ENCODE measurements around the gene SLC2A6.

Gene SLC2A6

DNA sequence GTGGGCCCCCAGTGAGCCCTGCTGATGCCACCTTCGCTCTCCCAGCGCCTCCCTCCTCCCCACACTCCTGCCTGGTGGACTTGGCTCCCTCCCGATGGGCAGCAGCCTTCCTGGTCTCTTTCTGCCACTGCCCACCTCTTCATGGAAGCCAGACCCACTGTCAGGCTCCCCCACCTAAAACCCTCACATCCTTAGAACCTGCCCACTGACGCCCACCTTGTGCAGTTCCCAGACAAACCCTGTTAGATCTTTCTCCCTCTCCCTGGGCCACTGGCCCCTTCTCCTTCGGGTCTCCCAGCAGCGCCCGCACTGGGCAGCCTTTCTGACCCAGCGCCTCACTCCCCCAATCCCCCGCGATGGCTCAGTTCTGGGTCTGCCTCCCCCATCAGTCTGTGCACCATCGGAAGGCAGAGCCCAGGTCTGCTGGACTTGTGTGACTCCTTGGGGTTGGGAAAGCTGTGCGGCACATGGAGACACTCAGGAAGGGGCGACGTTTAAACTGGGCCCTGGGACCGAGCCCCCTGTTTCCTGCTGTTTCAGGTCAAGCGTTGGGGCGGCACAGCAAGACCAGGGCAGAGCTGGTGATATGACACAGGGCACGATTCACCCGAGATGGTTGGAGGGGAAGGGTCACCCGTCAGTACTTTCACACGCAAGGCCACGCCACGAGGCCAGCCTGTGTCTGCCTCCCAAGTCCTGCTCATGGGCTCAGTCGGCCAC lies 28.5 kb upstream of the SLC2A6 start:
- Histone ChIP-seq H3K27me3 (replicated peaks; ENCODE audit: control insufficient read depth, insufficient read depth, low read length, poor library complexity, severe bottlenecking) (no peaks in the 10 kb centered on the region), H3K36me3 (ENCODE audit: control insufficient read depth, insufficient read depth, low read length) (no peaks in the 10 kb centered on the region), H3K4me1 (ENCODE audit: control insufficient read depth, insufficient read depth, low read length, poor library complexity, severe bottlenecking) (peaks cover 11% of the 10 kb centered on the region), H3K4me3 (ENCODE audit: insufficient read depth, low read depth, low read length, poor library complexity, severe bottlenecking) (no peak overlapping the region), H3K27ac (ENCODE audit: insufficient read depth, low read length, poor library complexity, severe bottlenecking) (no peak overlapping the region), H3K9me3 (ENCODE audit: control insufficient read depth, low read length) (no peaks in the 10 kb centered on the region)
- no peak for DNase-seq

DNA sequence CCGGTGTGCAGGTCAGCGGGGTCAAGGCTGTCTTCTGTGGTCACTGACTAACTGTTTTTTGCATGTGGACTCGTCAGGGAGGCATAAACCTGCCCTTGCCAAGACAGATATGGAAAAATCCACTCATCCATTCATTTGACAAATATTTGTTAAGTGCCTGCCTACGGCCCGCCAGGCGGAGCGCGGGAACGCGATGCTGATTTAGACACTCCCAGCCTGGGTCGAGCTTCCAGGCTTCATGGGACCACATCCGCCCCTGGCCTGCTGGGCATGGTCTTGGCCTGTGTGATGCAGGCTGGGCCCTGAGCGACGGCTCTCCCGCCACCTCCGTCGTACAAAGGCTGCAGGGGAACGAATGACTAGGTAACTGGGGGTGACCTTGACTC lies 27.7 kb upstream of the SLC2A6 start:
- Histone ChIP-seq H3K27me3 (replicated peaks; ENCODE audit: control insufficient read depth, insufficient read depth, low read length, poor library complexity, severe bottlenecking) (no peaks in the 10 kb centered on the region), H3K4me1 (ENCODE audit: control insufficient read depth, insufficient read depth, low read length, poor library complexity, severe bottlenecking) (peaks cover 11% of the 10 kb centered on the region), H3K9me3 (ENCODE audit: control insufficient read depth, low read length) (no peaks in the 10 kb centered on the region), H3K4me3 (ENCODE audit: insufficient read depth, low read depth, low read length, poor library complexity, severe bottlenecking) (no peak overlapping the region), H3K27ac (ENCODE audit: insufficient read depth, low read length, poor library complexity, severe bottlenecking) (no peak overlapping the region), H3K36me3 (ENCODE audit: control insufficient read depth, insufficient read depth, low read length) (no peaks in the 10 kb centered on the region)
- DNase-seq: no peak

DNA sequence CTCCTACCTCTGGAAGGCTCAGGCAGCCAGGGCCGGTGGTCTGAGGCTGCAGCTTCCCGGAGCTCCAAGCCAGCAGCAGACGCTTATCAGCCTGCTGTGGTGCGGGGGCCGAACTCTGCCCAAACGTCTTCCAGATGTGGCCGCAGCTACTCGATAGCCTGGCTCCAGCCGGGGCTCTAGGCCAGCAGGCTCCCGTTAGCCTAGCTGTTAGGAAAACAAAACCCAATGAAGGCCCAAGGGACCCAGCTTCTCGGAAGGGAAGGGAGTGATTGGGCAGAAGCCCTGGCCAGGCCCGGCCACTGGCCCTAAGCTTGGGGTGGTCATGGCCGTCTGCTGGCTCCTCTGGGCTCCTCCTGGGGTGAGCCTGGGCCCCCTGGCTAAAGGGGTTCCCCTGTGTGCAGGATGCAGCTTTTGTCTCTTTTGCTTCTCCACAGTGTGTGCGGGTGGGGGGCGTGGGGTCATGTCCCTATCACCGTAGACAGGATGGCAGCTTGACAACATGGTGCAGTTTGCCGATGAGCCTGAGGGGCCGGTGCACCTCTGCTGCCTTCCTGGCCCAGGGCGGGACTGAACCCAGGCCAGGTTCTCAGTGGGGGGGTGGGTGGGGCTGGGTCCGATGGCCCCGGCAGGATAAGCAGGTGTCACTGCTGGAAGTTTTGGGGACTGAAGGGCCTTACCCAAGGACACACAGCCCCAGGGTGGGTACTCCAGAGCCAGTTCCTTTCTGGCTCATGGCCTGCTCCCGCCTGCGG lies 27.2 kb upstream of the SLC2A6 start:
- no peaks in the 10 kb centered on the region for H3K36me3 ChIP-seq (ENCODE audit: control insufficient read depth, insufficient read depth, low read length)
- H3K4me3 ChIP-seq (ENCODE audit: insufficient read depth, low read depth, low read length, poor library complexity, severe bottlenecking): no peak overlapping the region
- no peak overlapping the region for H3K27ac ChIP-seq (ENCODE audit: insufficient read depth, low read length, poor library complexity, severe bottlenecking)
- H3K9me3 ChIP-seq (ENCODE audit: control insufficient read depth, low read length): no peaks in the 10 kb centered on the region
- DNase-seq: no peak
- H3K4me1 ChIP-seq (ENCODE audit: control insufficient read depth, insufficient read depth, low read length, poor library complexity, severe bottlenecking): peaks cover 11% of the 10 kb centered on the region
- H3K27me3 ChIP-seq (replicated peaks; ENCODE audit: control insufficient read depth, insufficient read depth, low read length, poor library complexity, severe bottlenecking): no peaks in the 10 kb centered on the region

DNA sequence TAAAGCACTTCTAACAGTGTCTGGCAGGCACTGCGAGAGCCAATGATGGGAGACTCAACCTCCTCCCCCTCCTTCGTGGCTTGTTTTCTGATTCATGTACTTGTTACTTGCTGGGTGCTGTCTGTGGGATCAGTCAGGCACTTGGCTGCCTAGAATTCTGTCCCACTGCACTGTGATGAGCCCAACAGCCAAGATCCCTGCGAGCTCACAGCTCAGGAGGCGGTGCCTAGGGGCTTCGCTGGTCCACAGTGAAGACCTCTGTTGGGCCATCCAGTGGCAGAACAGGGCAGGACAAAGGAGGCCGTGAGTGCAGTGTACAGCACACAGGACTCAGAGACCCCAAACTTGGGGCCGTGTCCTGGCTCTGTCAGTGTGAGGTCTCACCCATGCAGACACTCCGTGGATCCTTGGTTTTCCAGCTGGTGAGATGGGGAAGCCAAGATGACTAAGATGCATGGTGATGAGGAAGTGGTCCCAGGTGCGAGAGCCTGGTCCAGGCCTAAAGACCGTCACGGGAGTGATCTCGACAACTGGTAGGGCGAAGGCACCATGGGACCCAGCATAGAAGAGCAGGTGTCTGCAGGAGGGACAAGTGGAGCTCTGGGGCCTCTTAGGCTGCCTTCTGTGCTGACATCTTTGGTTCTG lies 26.4 kb upstream of the SLC2A6 start:
- no peak overlapping the region for H3K27ac ChIP-seq (ENCODE audit: insufficient read depth, low read length, poor library complexity, severe bottlenecking)
- no peaks in the 10 kb centered on the region for H3K27me3 ChIP-seq (replicated peaks; ENCODE audit: control insufficient read depth, insufficient read depth, low read length, poor library complexity, severe bottlenecking)
- peaks cover 11% of the 10 kb centered on the region for H3K4me1 ChIP-seq (ENCODE audit: control insufficient read depth, insufficient read depth, low read length, poor library complexity, severe bottlenecking)
- DNase-seq: no peak
- no peaks in the 10 kb centered on the region for H3K9me3 ChIP-seq (ENCODE audit: control insufficient read depth, low read length)
- no peaks in the 10 kb centered on the region for H3K36me3 ChIP-seq (ENCODE audit: control insufficient read depth, insufficient read depth, low read length)
- H3K4me3 ChIP-seq (ENCODE audit: insufficient read depth, low read depth, low read length, poor library complexity, severe bottlenecking): no peak overlapping the region

DNA sequence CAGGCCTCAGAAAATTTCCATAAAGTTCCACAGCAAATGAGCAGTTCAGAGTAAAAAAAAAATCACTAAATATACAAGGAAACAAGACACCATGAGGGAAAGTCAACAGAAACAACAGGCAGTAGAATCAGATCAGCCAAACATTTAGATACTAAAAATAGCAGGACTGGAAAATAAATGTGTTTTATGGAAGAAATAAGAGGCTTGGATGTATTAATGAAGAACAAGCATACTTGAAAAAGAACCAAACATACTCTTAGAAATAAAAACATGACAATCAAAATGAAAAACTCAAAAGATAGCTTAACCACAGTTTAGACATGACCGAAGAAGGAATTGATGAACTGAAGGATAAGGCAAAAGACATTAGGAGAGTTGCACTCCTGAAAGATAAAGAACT lies 23.2 kb upstream of the SLC2A6 start:
- H3K4me1 ChIP-seq (ENCODE audit: control insufficient read depth, insufficient read depth, low read length, poor library complexity, severe bottlenecking): no peaks in the 10 kb centered on the region
- H3K27me3 ChIP-seq (replicated peaks; ENCODE audit: control insufficient read depth, insufficient read depth, low read length, poor library complexity, severe bottlenecking): no peaks in the 10 kb centered on the region
- H3K36me3 ChIP-seq (ENCODE audit: control insufficient read depth, insufficient read depth, low read length): no peaks in the 10 kb centered on the region
- no peak for DNase-seq
- no peaks in the 10 kb centered on the region for H3K9me3 ChIP-seq (ENCODE audit: control insufficient read depth, low read length)
- no peak overlapping the region for H3K4me3 ChIP-seq (ENCODE audit: insufficient read depth, low read depth, low read length, poor library complexity, severe bottlenecking)
- H3K27ac ChIP-seq (ENCODE audit: insufficient read depth, low read length, poor library complexity, severe bottlenecking): no peak overlapping the region

DNA sequence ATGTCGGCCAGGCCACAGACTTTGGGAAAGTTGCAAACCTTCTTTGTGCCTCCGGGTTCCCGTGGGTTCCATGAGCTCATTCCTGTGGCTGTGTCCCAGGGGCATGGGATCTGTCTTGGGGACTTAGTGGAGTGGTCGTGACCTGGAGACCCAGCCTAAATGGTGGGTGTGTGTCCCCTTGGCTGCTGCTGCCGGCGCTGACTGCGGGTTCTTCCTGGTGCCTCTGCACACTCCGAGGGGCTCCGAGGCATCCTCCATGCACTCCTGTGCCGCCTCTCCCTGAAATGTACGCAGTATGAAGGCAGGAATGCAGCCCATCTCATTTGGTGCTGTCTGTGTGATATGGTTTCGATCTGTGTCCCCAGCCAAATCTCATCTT lies 21.0 kb upstream of the SLC2A6 start:
- H3K27ac ChIP-seq (ENCODE audit: insufficient read depth, low read length, poor library complexity, severe bottlenecking): no peak overlapping the region
- DNase-seq: no peak
- H3K4me1 ChIP-seq (ENCODE audit: control insufficient read depth, insufficient read depth, low read length, poor library complexity, severe bottlenecking): no peaks in the 10 kb centered on the region
- no peaks in the 10 kb centered on the region for H3K27me3 ChIP-seq (replicated peaks; ENCODE audit: control insufficient read depth, insufficient read depth, low read length, poor library complexity, severe bottlenecking)
- H3K36me3 ChIP-seq (ENCODE audit: control insufficient read depth, insufficient read depth, low read length): no peaks in the 10 kb centered on the region
- no peaks in the 10 kb centered on the region for H3K9me3 ChIP-seq (ENCODE audit: control insufficient read depth, low read length)
- no peak overlapping the region for H3K4me3 ChIP-seq (ENCODE audit: insufficient read depth, low read depth, low read length, poor library complexity, severe bottlenecking)

DNA sequence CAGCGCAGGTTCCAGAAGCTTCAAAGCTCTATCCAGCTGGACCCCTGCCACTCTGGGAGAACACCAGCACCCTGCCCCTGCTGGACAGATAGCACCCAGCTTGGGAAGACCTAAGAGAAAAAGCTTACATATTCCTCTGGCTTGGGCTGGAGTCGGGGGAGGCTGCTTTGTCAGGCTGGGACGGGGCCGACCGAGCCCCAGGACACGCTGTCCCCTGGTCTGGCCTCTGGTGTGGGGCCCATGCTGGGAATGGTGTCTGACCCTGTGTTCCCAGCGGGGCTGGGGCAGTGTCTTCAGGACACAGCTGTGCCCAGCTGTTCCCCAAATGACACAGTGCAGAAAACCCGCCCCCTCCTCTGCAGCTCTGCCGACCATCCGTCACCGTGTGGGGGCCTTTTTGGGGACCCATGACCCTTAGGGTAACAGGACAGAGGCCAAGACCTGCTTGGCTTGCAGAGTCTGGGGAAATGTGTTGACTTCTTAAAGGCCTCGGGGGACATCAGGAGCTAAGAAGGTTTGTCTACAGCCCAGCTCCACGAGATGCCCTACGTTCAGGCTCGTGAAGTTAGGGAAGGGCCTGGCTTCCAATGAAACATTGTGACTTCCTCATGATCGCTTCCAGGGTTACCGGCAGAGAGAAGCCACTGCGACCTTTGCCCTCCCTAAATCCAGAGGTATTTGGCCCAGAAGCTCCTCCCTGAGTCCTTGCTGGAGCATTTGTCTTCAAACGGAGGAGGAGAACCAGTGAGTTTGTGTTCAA lies 20.4 kb upstream of the SLC2A6 start:
- no peaks in the 10 kb centered on the region for H3K27me3 ChIP-seq (replicated peaks; ENCODE audit: control insufficient read depth, insufficient read depth, low read length, poor library complexity, severe bottlenecking)
- no peaks in the 10 kb centered on the region for H3K9me3 ChIP-seq (ENCODE audit: control insufficient read depth, low read length)
- H3K4me1 ChIP-seq (ENCODE audit: control insufficient read depth, insufficient read depth, low read length, poor library complexity, severe bottlenecking): no peaks in the 10 kb centered on the region
- no peak overlapping the region for H3K27ac ChIP-seq (ENCODE audit: insufficient read depth, low read length, poor library complexity, severe bottlenecking)
- H3K36me3 ChIP-seq (ENCODE audit: control insufficient read depth, insufficient read depth, low read length): no peaks in the 10 kb centered on the region
- no peak for DNase-seq
- H3K4me3 ChIP-seq (ENCODE audit: insufficient read depth, low read depth, low read length, poor library complexity, severe bottlenecking): no peak overlapping the region

DNA sequence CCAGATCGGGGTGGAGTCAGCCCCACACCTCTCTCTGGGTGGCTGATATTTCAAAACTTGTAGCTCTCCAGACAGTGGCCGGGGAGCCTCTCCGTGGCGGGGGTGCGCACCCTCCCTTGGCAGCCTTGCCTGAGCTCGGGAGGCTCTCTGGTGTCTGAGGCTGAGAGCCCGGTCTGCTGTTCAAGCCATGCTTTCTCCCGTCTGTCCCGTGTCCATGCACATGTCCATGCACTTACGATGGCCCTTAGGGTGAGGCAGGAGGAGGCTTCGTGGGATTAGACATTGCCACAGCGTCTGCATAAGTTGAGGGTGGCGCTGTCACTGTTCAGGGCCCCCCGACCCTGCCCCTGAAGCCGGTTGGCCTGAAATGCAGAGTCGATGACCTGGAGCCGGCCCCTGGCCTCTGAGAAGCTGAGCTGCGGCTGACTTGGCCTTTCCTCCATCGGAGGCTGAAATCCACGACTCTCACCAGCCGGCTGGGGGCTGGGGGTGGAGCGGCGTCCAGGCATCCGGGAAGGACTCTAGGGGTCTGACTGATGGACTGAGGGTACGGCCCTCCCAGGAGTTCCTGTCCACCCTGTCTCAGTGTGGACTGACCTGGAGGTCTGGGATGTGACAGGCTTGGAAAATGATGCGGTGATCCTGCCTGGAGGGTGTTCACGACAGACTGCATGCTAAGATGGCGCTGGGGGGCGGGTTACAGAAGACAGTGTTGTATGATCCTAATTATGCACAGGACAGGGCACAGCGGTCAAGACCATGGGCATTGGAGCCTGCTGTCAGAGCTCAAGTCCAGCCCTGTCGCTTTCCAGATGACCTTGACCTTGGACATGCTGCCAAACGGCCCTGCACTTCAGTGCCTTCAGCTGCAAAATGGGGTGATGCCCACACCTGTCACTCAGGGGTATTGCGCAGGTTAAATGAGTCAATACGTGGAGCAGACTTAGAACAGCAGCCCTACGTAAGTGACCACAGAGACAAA lies 18.3 kb upstream of the SLC2A6 start:
- no peaks in the 10 kb centered on the region for H3K4me1 ChIP-seq (ENCODE audit: control insufficient read depth, insufficient read depth, low read length, poor library complexity, severe bottlenecking)
- no peaks in the 10 kb centered on the region for H3K36me3 ChIP-seq (ENCODE audit: control insufficient read depth, insufficient read depth, low read length)
- no peak overlapping the region for H3K4me3 ChIP-seq (ENCODE audit: insufficient read depth, low read depth, low read length, poor library complexity, severe bottlenecking)
- H3K9me3 ChIP-seq (ENCODE audit: control insufficient read depth, low read length): no peaks in the 10 kb centered on the region
- DNase-seq: no peak
- no peak overlapping the region for H3K27ac ChIP-seq (ENCODE audit: insufficient read depth, low read length, poor library complexity, severe bottlenecking)
- no peaks in the 10 kb centered on the region for H3K27me3 ChIP-seq (replicated peaks; ENCODE audit: control insufficient read depth, insufficient read depth, low read length, poor library complexity, severe bottlenecking)
